MM.1S (cell line): ENCODE data around the gene FAM117B.

ENCODE experiments used
- DNase-seq: peaks from one replicate; pipeline ENCODE4 v3.0.0-alpha.2; 2015
- H2AFZ ChIP-seq: fragments of 300-600 bp; sonication (generic); 2 replicates; pipeline ENCODE4 v1.6.0; 2016; ENCODE audit warnings: antibody characterized with exemption, low read length
- H3F3A ChIP-seq: fragments of 300-600 bp; sonication (generic); 2 replicates; pipeline ENCODE4 v1.6.1; 2016; ENCODE audit warnings: mild to moderate bottlenecking, antibody characterized with exemption, low read length, moderate library complexity, mixed read lengths; ENCODE audit not compliant: insufficient read depth
- H3K27ac ChIP-seq: fragments of 300-600 bp; sonication (generic); 2 replicates; pipeline ENCODE4 v1.5.1; 2016; ENCODE audit warnings: mild to moderate bottlenecking, low read length
- H3K27me3 ChIP-seq: fragments of 300-600 bp; sonication (generic); replicated peaks from 2 replicates; pipeline ENCODE4 v1.6.0; 2016; ENCODE audit warnings: low read length; ENCODE audit not compliant: insufficient read depth
- H3K36me3 ChIP-seq: fragments of 300-600 bp; sonication (generic); replicated peaks from 2 replicates; pipeline ENCODE4 v1.6.1; 2016; ENCODE audit warnings: mild to moderate bottlenecking, low read length, mixed read lengths; ENCODE audit not compliant: insufficient read depth
- H3K4me1 ChIP-seq: fragments of 300-600 bp; sonication (generic); 2 replicates; pipeline ENCODE4 v1.6.1; 2016; ENCODE audit warnings: low read length, mixed read lengths
- H3K4me2 ChIP-seq: fragments of 300-600 bp; sonication (generic); 2 replicates; pipeline ENCODE4 v1.6.0; 2016; ENCODE audit warnings: low read depth, low read length
- H3K4me3 ChIP-seq: fragments of 300-600 bp; sonication (generic); 2 replicates; pipeline ENCODE4 v1.5.1; 2016; ENCODE audit warnings: low read length, mixed read lengths
- H3K79me2 ChIP-seq: fragments of 300-600 bp; sonication (generic); 2 replicates; pipeline ENCODE4 v1.6.1; 2016; ENCODE audit warnings: mixed run types, low read length, mixed read lengths
- H3K9ac ChIP-seq: fragments of 300-600 bp; sonication (generic); 2 replicates; pipeline ENCODE4 v1.6.1; 2016; ENCODE audit warnings: low read length, mixed read lengths
- H3K9me2 ChIP-seq: fragments of 300-600 bp; sonication (generic); replicated peaks from 2 replicates; pipeline ENCODE4 v1.6.1; 2016; ENCODE audit warnings: mild to moderate bottlenecking, low read length, mixed read lengths; ENCODE audit not compliant: insufficient read depth
- H3K9me3 ChIP-seq: fragments of 300-600 bp; sonication (generic); replicated peaks from 2 replicates; pipeline ENCODE4 v1.6.1; 2016; ENCODE audit warnings: mild to moderate bottlenecking, low read length, mixed read lengths; ENCODE audit not compliant: insufficient read depth
- H4K20me1 ChIP-seq: fragments of 300-600 bp; sonication (generic); 2 replicates; pipeline ENCODE4 v1.6.1; 2016; ENCODE audit warnings: mild to moderate bottlenecking, low read length, moderate library complexity, mixed read lengths; ENCODE audit not compliant: insufficient read depth
- CTCF ChIP-seq: fragments of 300-600 bp; sonication (generic); IDR thresholded peaks from 2 replicates; pipeline ENCODE4 v1.5.1; 2016; ENCODE audit warnings: antibody characterized with exemption, low read length, mixed read lengths
- EZH2 ChIP-seq: fragments of 300-600 bp; sonication (generic); optimal IDR thresholded peaks from 2 replicates; pipeline ENCODE3; 2017; ENCODE audit warnings: low read depth, mild to moderate bottlenecking, antibody characterized with exemption, low read length, mixed read lengths
- EZH2phosphoT487 ChIP-seq: fragments of 300-600 bp; sonication (generic); IDR thresholded peaks from 2 replicates; pipeline ENCODE4 v1.6.1; 2018; ENCODE audit warnings: antibody characterized with exemption, low read length

The FAM117B gene

GRCh38 chr2:202592566-202592965 is 42.2 kb upstream of the FAM117B start:
- Histone ChIP-seq H3K4me2 (no peak overlapping the region), H4K20me1 (no peaks in the 10 kb centered on the region), H3K36me3 (no peaks in the 10 kb centered on the region), H3F3A (no peaks in the 10 kb centered on the region), H3K9me2 (no peaks in the 10 kb centered on the region), H3K4me1 (no peaks in the 10 kb centered on the region), H2AFZ (no peak overlapping the region), H3K9ac (no peak overlapping the region), H3K79me2 (no peaks in the 10 kb centered on the region), H3K4me3 (no peak overlapping the region), H3K27ac (no peak overlapping the region), H3K9me3 (no peaks in the 10 kb centered on the region), H3K27me3 (no peaks in the 10 kb centered on the region)
- TF ChIP-seq EZH2 (no peak), CTCF (no peak), EZH2phosphoT487 (no peak)
- no peak for DNase-seq

GRCh38 chr2:202599105-202599504 is 35.7 kb upstream of the FAM117B start:
- H3F3A ChIP-seq, result no peaks in the 10 kb centered on the region
- no peak overlapping the region for H2AFZ ChIP-seq
- no peak overlapping the region for H3K4me3 ChIP-seq
- no peak for DNase-seq
- no peaks in the 10 kb centered on the region for H3K27me3 ChIP-seq
- no peak overlapping the region for H3K4me2 ChIP-seq
- H3K36me3 ChIP-seq, result no peaks in the 10 kb centered on the region
- no peaks in the 10 kb centered on the region for H3K4me1 ChIP-seq
- H3K27ac ChIP-seq, result no peak overlapping the region
- no peaks in the 10 kb centered on the region for H3K9me3 ChIP-seq
- TF ChIP-seq EZH2phosphoT487, result no peak
- no peaks in the 10 kb centered on the region for H3K9me2 ChIP-seq
- H3K79me2 ChIP-seq, result no peaks in the 10 kb centered on the region
- no peaks in the 10 kb centered on the region for H4K20me1 ChIP-seq
- H3K9ac ChIP-seq, result no peak overlapping the region

GRCh38 chr2:202599911-202600310 is 34.9 kb upstream of the FAM117B start:
- no peaks in the 10 kb centered on the region for H3K79me2 ChIP-seq
- TF ChIP-seq EZH2phosphoT487 (no peak), EZH2 (no peak), CTCF (no peak)
- no peaks in the 10 kb centered on the region for H4K20me1 ChIP-seq
- no peaks in the 10 kb centered on the region for H3K27me3 ChIP-seq
- no peak overlapping the region for H3K27ac ChIP-seq
- H3K4me1 ChIP-seq, result no peaks in the 10 kb centered on the region
- no peaks in the 10 kb centered on the region for H3K9me3 ChIP-seq
- no peak overlapping the region for H2AFZ ChIP-seq
- H3K9ac ChIP-seq, result no peak overlapping the region
- H3F3A ChIP-seq, result no peaks in the 10 kb centered on the region
- no peaks in the 10 kb centered on the region for H3K36me3 ChIP-seq
- H3K4me3 ChIP-seq, result no peak overlapping the region
- no peaks in the 10 kb centered on the region for H3K9me2 ChIP-seq
- DNase-seq, result no peak
- H3K4me2 ChIP-seq, result no peak overlapping the region

- no peak for DNase-seq
- H3K4me2 ChIP-seq, result no peak overlapping the region
- no peaks in the 10 kb centered on the region for H3F3A ChIP-seq
- no peaks in the 10 kb centered on the region for H3K79me2 ChIP-seq
- no peaks in the 10 kb centered on the region for H3K4me1 ChIP-seq
- TF ChIP-seq EZH2phosphoT487 (no peak), CTCF (no peak), EZH2 (no peak)
- H3K27ac ChIP-seq, result no peak overlapping the region
- no peaks in the 10 kb centered on the region for H4K20me1 ChIP-seq
- H3K9ac ChIP-seq, result no peak overlapping the region
- no peaks in the 10 kb centered on the region for H3K36me3 ChIP-seq
- H3K9me3 ChIP-seq, result no peaks in the 10 kb centered on the region
- no peaks in the 10 kb centered on the region for H3K27me3 ChIP-seq
- no peaks in the 10 kb centered on the region for H3K9me2 ChIP-seq
- no peak overlapping the region for H2AFZ ChIP-seq
- H3K4me3 ChIP-seq, result no peak overlapping the region
Measured at GRCh38 chr2:202604699-202605098, 30.1 kb upstream of the FAM117B start.
